LHCN-M2 (cell line): Measurements from ENCODE around the gene AJUBA. TPM values are rescaled to one million over a fixed set of nuclear protein-coding genes. Genes with fewer than 3 reads are reported as not detected.
"Not testable (repeated sequence)": the region's sequence is repeated elsewhere in the genome, so short reads cannot be mapped to it uniquely, and the experiment has no call there.

Experiments
- DNase-seq: peaks from one replicate; pipeline ENCODE4 v3.0.0-alpha.2; 2012; ENCODE audit warnings: low read depth
- total RNA-seq: library from RNA; depleted of rRNA; stranded (reverse); fragments of >200 nt; gene quantifications from 2 replicates; pipeline ENCODE4 v1.2.3, GENCODE V29; 2014

AJUBA gene
- total RNA-seq, 1 experiment from 2014 or later: 78.4 TPM

- DNase-seq: no peak
Measured at GRCh38 chr14:22981090-22981875, 1.1 kb downstream of the AJUBA start.

- DNase-seq: peak; percentile 68
Measured at GRCh38 chr14:22980672-22981089, 1.7 kb downstream of the AJUBA start.

GRCh38 chr14:22979748-22980392 lies 2.5 kb downstream of the AJUBA start:
- peak; percentile 56 for DNase-seq

GRCh38 chr14:22978981-22979671 lies 3.2 kb downstream of the AJUBA start:
- peak; percentile 75 for DNase-seq

- peak; percentile 25 for DNase-seq
Measured at GRCh38 chr14:22978487-22978837, 3.9 kb downstream of the AJUBA start.

- peak; percentile 94 for DNase-seq
Measured at GRCh38 chr14:22977684-22978486, 4.5 kb downstream of the AJUBA start.

GRCh38 chr14:22977434-22977683 lies 5.0 kb downstream of the AJUBA start:
- DNase-seq: no peak

- DNase-seq: peak; percentile 46
Measured at GRCh38 chr14:22976620-22977433, 5.5 kb downstream of the AJUBA start.

- DNase-seq: peak; percentile 75
Measured at GRCh38 chr14:22974530-22975313, 7.6 kb downstream of the AJUBA start.

- DNase-seq: peak; percentile 75
Measured at GRCh38 chr14:22973217-22974032, 8.9 kb downstream of the AJUBA start.

GRCh38 chr14:22972313-22972930 lies 9.9 kb downstream of the AJUBA start:
- DNase-seq: no peak

- no peak for DNase-seq
Measured at GRCh38 chr14:22971152-22971551, 11.2 kb downstream of the AJUBA start.

- no peak for DNase-seq
Measured at GRCh38 chr14:22966783-22967269, 15.5 kb downstream of the AJUBA start.

- not testable (repeated sequence) for DNase-seq
Measured at GRCh38 chr14:22965916-22966782, 16.2 kb downstream of the AJUBA start.

GRCh38 chr14:22962061-22962676 lies 20.2 kb downstream of the AJUBA start:
- DNase-seq: no peak

GRCh38 chr14:22955702-22956569 lies 26.4 kb downstream of the AJUBA start:
- DNase-seq: peak; percentile 31
